GM19193 (cell line): ENCODE data around the gene ZNF582.

Experiments
- POLR2A ChIP-seq: IDR thresholded peaks from 4 replicates; pipeline ENCODE4 v1.6.1; 2011; ENCODE audit not compliant: insufficient read depth, insufficient read length; ENCODE audit errors: extremely low read depth

The ZNF582 gene

GRCh38 chr19:56367829-56368711 is 25.3 kb downstream of the ZNF582 start:
- TF ChIP-seq POLR2A = peak; percentile 60

DNA sequence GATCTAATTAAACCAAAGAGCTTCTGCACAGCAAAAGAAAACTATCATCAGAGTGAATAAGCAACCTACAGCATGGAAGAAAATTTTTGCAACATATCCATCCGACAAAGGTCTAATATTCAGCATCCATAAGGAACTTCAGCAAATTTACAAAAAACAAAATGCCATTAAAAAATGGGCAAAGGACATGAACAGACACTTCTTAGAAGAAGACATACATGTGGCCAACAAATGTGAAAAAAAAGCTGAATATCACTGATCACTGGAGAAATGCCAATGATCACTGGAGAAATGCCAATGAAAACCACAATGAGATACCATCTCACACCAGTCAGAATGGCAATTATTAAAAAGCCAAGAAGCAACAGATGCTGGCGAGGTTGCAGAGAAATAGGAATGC is 32.5 kb downstream of the ZNF582 start:
- TF ChIP-seq POLR2A = no peak

- TF ChIP-seq POLR2A = no peak
Observed at GRCh38 chr19:56356944-56357343, 36.4 kb downstream of the ZNF582 start.

GRCh38 chr19:56355517-56355916 is 37.8 kb downstream of the ZNF582 start:
- TF ChIP-seq POLR2A = no peak

DNA sequence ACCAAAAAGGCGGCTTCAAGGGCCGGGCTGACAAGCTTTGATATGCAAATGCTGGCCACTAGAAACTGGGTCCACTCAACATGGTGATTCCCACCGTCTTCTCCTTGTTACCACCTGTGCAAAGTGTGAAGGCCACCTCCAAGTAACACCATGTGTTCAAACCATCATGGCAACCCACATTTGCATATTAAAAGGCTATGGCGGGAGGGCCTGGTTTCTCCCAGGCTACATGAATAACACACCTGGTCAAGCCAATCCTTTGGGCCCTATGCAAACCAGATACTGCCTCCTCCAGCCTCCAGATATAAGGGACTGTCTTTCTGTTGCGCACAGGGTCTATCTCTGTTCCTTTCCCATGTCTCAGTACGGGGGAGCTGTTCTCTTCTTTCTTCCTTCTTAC is 42.1 kb downstream of the ZNF582 start:
- TF ChIP-seq POLR2A = no peak

DNA sequence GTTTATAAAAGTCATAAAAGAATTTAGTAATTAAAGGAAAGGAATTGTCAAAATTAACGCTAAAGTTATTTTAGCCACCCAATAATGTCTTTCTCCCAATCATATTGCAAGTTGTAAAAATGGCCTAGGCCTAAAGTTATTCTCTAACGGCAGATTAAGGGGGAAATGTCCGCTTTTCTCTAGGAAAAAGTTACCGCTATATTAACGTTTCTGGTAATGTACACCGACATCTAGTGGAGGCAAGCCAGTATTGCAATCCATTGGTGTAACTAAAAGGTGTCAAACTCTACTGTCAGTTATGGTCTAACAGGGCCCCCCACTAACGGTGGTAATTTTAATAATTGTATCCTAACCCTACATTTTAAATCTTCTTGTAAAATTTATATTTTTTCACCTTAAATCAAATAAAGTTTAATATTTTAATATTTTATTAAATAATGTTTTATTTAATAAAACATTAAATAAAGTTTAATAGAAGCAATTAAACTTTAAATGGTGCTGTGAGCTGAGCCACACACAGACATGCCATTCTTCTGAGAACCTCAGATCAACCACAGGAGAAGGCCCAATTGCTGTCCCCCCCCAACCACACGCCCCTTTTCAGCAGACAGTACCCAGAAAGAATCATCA is 42.8 kb downstream of the ZNF582 start:
- no peak for TF ChIP-seq POLR2A

DNA sequence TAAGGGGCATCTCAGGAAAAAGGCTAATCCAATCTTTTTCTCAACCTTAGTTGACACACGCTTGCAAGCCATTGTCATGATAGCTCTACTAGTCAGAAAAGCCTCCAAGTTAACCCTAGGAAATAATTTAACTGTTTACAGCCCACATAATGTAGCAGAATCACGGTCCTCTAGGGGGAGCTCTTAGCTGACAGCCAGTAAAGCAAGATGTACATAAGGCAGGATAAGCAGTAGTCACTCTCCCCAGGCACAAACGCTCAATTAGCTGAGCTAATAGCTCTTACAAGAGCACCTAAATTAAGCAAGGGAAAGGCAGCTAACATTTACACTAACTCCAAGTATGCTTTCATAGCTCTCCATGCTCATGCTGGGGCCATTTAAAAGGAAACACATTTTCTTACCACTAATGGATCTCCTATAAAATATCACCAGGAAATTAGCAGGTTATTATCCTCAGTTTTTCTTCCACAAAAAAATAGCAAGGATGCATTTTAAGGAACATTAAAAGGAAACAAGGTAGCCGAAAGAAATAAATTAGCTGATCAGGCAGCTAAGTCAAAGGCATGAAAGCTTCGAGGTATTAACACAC is 45.0 kb downstream of the ZNF582 start:
- no peak for TF ChIP-seq POLR2A

- TF ChIP-seq POLR2A = no peak
Observed at GRCh38 chr19:56347163-56347778, 46.1 kb downstream of the ZNF582 start.

- TF ChIP-seq POLR2A = no peak
Observed at GRCh38 chr19:56341948-56342347, 51.4 kb downstream of the ZNF582 start.

DNA sequence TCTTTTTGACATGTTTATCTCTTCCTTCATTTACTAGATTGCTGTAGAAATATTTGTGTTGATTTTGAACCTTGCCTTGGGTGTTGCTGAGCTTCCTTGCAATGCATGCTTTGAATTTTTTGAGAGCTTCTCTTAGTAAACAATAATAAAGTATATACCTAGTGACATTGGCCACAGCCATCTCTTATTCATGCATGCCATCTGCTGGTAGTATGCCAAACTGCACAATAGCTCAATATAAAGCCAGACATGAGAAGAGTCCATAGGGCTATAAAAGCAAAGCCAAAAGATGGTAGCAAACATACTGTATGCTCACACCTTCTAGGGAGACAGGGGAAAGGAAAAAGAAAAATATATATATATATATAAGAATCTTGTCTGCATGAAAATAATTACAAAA is 59.8 kb downstream of the ZNF582 start:
- no peak for TF ChIP-seq POLR2A
